GM19397 (cell line): ENCODE results near the gene CD36.

Source experiments
- ATAC-seq: cut with Tn5 transposase; IDR thresholded peaks from one replicate; pipeline ENCODE4 v1.9.1; 2021; ENCODE audit warnings: mild to moderate bottlenecking, moderate library complexity; ENCODE audit not compliant: unreplicated experiment

Gene CD36

GRCh38 chr7:80686576-80686975, 48.1 kb downstream of the CD36 start:
- ATAC-seq: no peak

- ATAC-seq: no peak
Measured at GRCh38 chr7:80699045-80699638, 60.7 kb downstream of the CD36 start.

GRCh38 chr7:80699721-80700256, 61.3 kb downstream of the CD36 start:
- no peak for ATAC-seq

- ATAC-seq: no peak
Measured at GRCh38 chr7:80703272-80703671, 64.8 kb downstream of the CD36 start.

GRCh38 chr7:80705130-80705781, 66.8 kb downstream of the CD36 start:
- ATAC-seq: no peak

GRCh38 chr7:80707318-80707717, 68.9 kb downstream of the CD36 start:
- no peak for ATAC-seq

- ATAC-seq: no peak
Measured at GRCh38 chr7:80708123-80708522, 69.7 kb downstream of the CD36 start.

GRCh38 chr7:80711531-80711930, 73.1 kb downstream of the CD36 start:
- ATAC-seq: no peak

- ATAC-seq: no peak
Measured at GRCh38 chr7:80719261-80719660, 80.8 kb downstream of the CD36 start.

GRCh38 chr7:80720146-80720545, 81.7 kb downstream of the CD36 start:
- ATAC-seq: no peak

- no peak for ATAC-seq
Measured at GRCh38 chr7:80721883-80722615, 83.6 kb downstream of the CD36 start.

- ATAC-seq: no peak
Measured at GRCh38 chr7:80722616-80723195, 84.3 kb downstream of the CD36 start.

- ATAC-seq: no peak
Measured at GRCh38 chr7:80724249-80724871, 85.9 kb downstream of the CD36 start.

- ATAC-seq: no peak
Measured at GRCh38 chr7:80725181-80725611, 86.8 kb downstream of the CD36 start.
